CD4-positive, CD25-positive, alpha-beta regulatory T cell (primary cell): ENCODE results near the gene CRY1. TPM values are rescaled to one million over a fixed set of nuclear protein-coding genes. Genes with fewer than 3 reads are reported as not detected.
"Not testable (repeated sequence)": the region's sequence is repeated elsewhere in the genome, so short reads cannot be mapped to it uniquely, and the experiment has no call there.

Experiments
- ATAC-seq, 2 donors: fragments of 150-1000 bp; cut with Tn5 transposase; one replicate each; pipeline ENCODE4 v1.10.0; 2021; ENCODE audit warnings: low read depth in 2 of 2, moderate number of reproducible peaks in 2 of 2, moderate library complexity in 1 of 2
- DNase-seq, 3 donors: peaks; one replicate each; pipeline versions ENCODE4 v3.0.0 to v3.0.0-alpha.2; 2012 to 2022; ENCODE audit warnings: mixed read lengths in 1 of 3
- H3K27ac ChIP-seq: one replicate; pipeline ENCODE4 v1.7.0; 2013; ENCODE audit warnings: mild to moderate bottlenecking, low read length; ENCODE audit not compliant: insufficient read depth, poor library complexity, severe bottlenecking
- H3K27me3 ChIP-seq: one replicate; pipeline ENCODE4 v1.7.0; 2013; ENCODE audit warnings: low read length; ENCODE audit not compliant: control insufficient read depth, insufficient read depth
- H3K36me3 ChIP-seq: one replicate; pipeline ENCODE4 v1.7.0; 2013; ENCODE audit warnings: mild to moderate bottlenecking, low read length, moderate library complexity; ENCODE audit not compliant: control insufficient read depth, insufficient read depth
- H3K4me1 ChIP-seq: 2 replicates; pipeline ENCODE4 v1.7.0; 2013; ENCODE audit warnings: mild to moderate bottlenecking, low read length; ENCODE audit not compliant: insufficient read depth, control insufficient read depth, poor library complexity, severe bottlenecking
- H3K4me3 ChIP-seq: one replicate; pipeline ENCODE4 v1.7.0; 2013; ENCODE audit warnings: low read depth, mild to moderate bottlenecking, low read length, moderate library complexity
- H3K9me3 ChIP-seq, 2 experiments: 1 replicate in 1 of 2; 2 replicates in 1 of 2; pipeline ENCODE4 v1.7.0; 2013; ENCODE audit warnings: low read length in 2 of 2, mild to moderate bottlenecking in 1 of 2, moderate library complexity in 1 of 2; ENCODE audit not compliant: control insufficient read depth in 2 of 2
- H3K27ac Mint-ChIP-seq, 3 donors: one replicate each; pipeline ENCODE4 v1.8.0; 2020 to 2022; ENCODE audit warnings: mild to moderate bottlenecking in 3 of 3, mixed read lengths in 3 of 3, moderate library complexity in 2 of 3
- H3K27me3 Mint-ChIP-seq: one replicate; pipeline ENCODE4 v1.8.0; 2022; ENCODE audit warnings: mild to moderate bottlenecking, mixed read lengths
- H3K36me3 Mint-ChIP-seq: one replicate; pipeline ENCODE4 v1.8.0; 2020; ENCODE audit warnings: mixed read lengths
- H3K4me1 Mint-ChIP-seq, 4 donors: one replicate each; pipeline ENCODE4 v1.8.0; 2020 to 2022; ENCODE audit warnings: mixed read lengths in 4 of 4, mild to moderate bottlenecking in 1 of 4
- H3K4me3 Mint-ChIP-seq, 4 donors: one replicate each; pipeline ENCODE4 v1.8.0; 2020 to 2022; ENCODE audit warnings: mild to moderate bottlenecking in 4 of 4, mixed read lengths in 4 of 4, moderate library complexity in 3 of 4
- H3K9me3 Mint-ChIP-seq, 7 donors: one replicate each; pipeline ENCODE4 v1.8.0; 2020 to 2022; ENCODE audit warnings: mixed read lengths in 7 of 7, mild to moderate bottlenecking in 3 of 7, moderate library complexity in 2 of 7
- polyA plus RNA-seq, 4 donors: library from polyadenylated mRNA; unstranded; fragments of 300-500 nt; fragmentation: Illumina TruSeq; gene quantifications; one replicate each; pipeline ENCODE4 v1.2.3, GENCODE V29; 2021
- total RNA-seq: library from RNA; stranded (reverse); gene quantifications from one replicate; pipeline ENCODE4 v1.2.3, GENCODE V29; 2022

CRY1 gene
- total and polyA plus RNA-seq, 5 donors from 2014 or later: 26.7 to 91.1 (median 31.4) TPM

DNA sequence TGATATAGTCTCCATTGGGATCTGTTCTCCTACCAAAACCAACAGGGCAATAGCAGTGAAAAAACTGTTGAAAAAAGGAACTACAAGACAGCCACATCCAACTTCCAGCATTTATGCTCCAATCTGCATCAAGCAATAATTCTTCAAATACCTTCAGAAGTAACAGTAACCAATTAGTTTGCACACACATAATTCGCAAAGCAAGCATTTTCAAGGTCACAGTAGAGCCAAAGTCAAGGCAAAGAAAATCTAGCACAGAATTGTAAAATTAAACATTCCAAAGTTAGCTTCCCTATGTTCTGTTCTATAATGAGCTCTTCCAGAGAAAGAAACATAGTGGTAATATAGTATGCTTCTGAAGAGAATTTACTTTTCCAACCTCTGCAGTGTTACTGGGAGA lies 95.4 kb downstream of the CRY1 start:
- Histone ChIP-seq H3K27ac (no peak overlapping the region), H3K4me3 (no peak overlapping the region), H3K4me1 (no peaks in the 10 kb centered on the region), H3K9me3 (no peaks in the 10 kb centered on the region), H3K27me3 (no peaks in the 10 kb centered on the region), H3K36me3 (peaks cover 16% of the 10 kb centered on the region)
- no peak overlapping the region for H3K4me3 Mint-ChIP-seq
- H3K36me3 Mint-ChIP-seq: peaks cover 47% of the 10 kb centered on the region
- H3K9me3 Mint-ChIP-seq: peaks cover 0 to 1% (median 0%) of the 10 kb centered on the region in 7 donors
- peak overlapping the region in 1 of 3 donors; percentile 34 for H3K27ac Mint-ChIP-seq
- no peak for DNase-seq
- ATAC-seq: no peak
- no peaks in the 10 kb centered on the region for H3K4me1 Mint-ChIP-seq
- no peaks in the 10 kb centered on the region for H3K27me3 Mint-ChIP-seq

GRCh38 chr12:106996102-106996501 lies 97.2 kb downstream of the CRY1 start:
- H3K9me3 ChIP-seq, H3K4me3 ChIP-seq, ATAC-seq, H3K27me3 ChIP-seq, H3K9me3 Mint-ChIP-seq, H3K4me1 ChIP-seq, H3K27ac ChIP-seq, H3K4me1 Mint-ChIP-seq, H3K4me3 Mint-ChIP-seq, H3K27me3 Mint-ChIP-seq, DNase-seq, H3K27ac Mint-ChIP-seq: not testable (repeated sequence)
- peaks cover 35% of the 10 kb centered on the region for H3K36me3 Mint-ChIP-seq
- peaks cover 13% of the 10 kb centered on the region for H3K36me3 ChIP-seq

GRCh38 chr12:106994579-106995220 lies 98.6 kb downstream of the CRY1 start:
- DNase-seq (no peak), ATAC-seq (no peak)
- Mint-ChIP-seq H3K36me3 (peaks cover 29% of the 10 kb centered on the region), H3K27ac (peak overlapping the region in 1 of 3 donors; percentile 10), H3K4me1 (no peaks in the 10 kb centered on the region), H3K9me3 (peaks cover 0 to 1% (median 0%) of the 10 kb centered on the region in 7 donors), H3K4me3 (no peak overlapping the region), H3K27me3 (no peaks in the 10 kb centered on the region)
- Histone ChIP-seq H3K36me3 (peaks cover 13% of the 10 kb centered on the region), H3K27me3 (no peaks in the 10 kb centered on the region), H3K4me1 (no peaks in the 10 kb centered on the region), H3K4me3 (no peak overlapping the region), H3K27ac (no peak overlapping the region), H3K9me3 (no peaks in the 10 kb centered on the region)

- no peaks in the 10 kb centered on the region for H3K27me3 Mint-ChIP-seq
- H3K9me3 ChIP-seq: no peaks in the 10 kb centered on the region
- H3K27ac ChIP-seq: no peak overlapping the region
- H3K27ac Mint-ChIP-seq: peak overlapping the region in 2 of 3 donors; percentile 13 to 92
- peaks cover 15% of the 10 kb centered on the region for H3K36me3 Mint-ChIP-seq
- H3K4me1 ChIP-seq: peaks cover 15% of the 10 kb centered on the region
- peaks cover 1% of the 10 kb centered on the region for H3K36me3 ChIP-seq
- peaks cover 15 to 38% (median 34%) of the 10 kb centered on the region in 4 donors for H3K4me1 Mint-ChIP-seq
- H3K27me3 ChIP-seq: no peaks in the 10 kb centered on the region
- DNase-seq: no peak
- peaks cover 0 to 2% (median 0%) of the 10 kb centered on the region in 7 donors for H3K9me3 Mint-ChIP-seq
- H3K4me3 ChIP-seq: peak overlapping the region; percentile 94
- peak overlapping the region; percentile 94 to 96 (median 96) for H3K4me3 Mint-ChIP-seq
- no peak for ATAC-seq
Observed at GRCh38 chr12:106987846-106988245, 105.5 kb downstream of the CRY1 start.

DNA sequence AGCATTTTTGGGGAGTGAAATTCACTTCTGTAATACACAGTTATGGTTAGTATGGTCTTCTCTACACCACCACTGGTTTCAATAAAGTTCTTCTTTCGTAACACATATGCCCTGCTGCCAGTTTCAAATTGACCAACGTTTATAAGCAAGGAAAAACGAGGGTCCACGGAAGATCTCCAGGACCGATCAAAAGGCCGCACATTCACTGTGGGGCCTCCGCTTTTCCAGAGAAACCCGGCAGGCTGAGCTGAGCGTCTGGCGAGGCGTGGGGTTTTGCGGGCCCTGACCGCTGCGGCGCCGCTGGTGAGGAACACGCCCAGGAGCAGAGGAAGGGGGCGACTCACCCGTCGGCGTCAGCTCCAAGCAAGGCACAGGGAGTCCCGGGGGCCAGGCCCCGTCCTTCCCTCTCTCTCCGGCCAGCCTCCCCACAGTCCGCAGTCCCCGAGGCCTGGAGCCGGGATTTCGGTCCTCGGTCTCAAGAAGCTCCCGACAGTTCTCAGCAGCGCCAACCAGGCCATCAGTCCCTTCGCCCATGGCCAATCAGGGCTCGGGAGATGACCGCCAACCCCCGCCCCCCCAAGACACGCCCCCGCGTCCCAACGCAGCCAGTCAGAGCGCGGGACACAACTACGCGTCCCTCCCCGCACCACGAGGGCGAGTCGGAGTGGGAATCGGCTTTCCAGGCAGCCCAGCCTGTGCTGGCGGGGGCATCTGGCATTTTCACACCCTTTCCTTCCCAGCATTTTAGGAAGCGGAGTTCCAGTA lies 106.5 kb downstream of the CRY1 start, which contains the start of gene MTERF2:
Gene MTERF2, minus strand, starts transcription at position 522 of the 765 bp plus-strand sequence. CDS start 8,432 bp downstream, outside the sequence.
- Mint-ChIP-seq H3K4me1 (peaks cover 15 to 40% (median 37%) of the 10 kb centered on the region in 4 donors), H3K27ac (peak within 1 kb of the TSS; percentile 77 to 93 (median 92))
- H3K9me3 ChIP-seq: no peaks in the 10 kb centered on the region

GRCh38 chr12:106986135-106986534 lies 107.2 kb downstream of the CRY1 start:
- Mint-ChIP-seq H3K4me3 (peak overlapping the region; percentile 94 to 96 (median 96)), H3K4me1 (peaks cover 15 to 40% (median 38%) of the 10 kb centered on the region in 4 donors), H3K27ac (peak overlapping the region in 2 of 3 donors; percentile 92 to 93), H3K9me3 (peaks cover 0 to 2% (median 0%) of the 10 kb centered on the region in 7 donors), H3K36me3 (peaks cover 13% of the 10 kb centered on the region), H3K27me3 (no peaks in the 10 kb centered on the region)
- no peak for ATAC-seq
- peaks cover 15% of the 10 kb centered on the region for H3K4me1 ChIP-seq
- no peaks in the 10 kb centered on the region for H3K9me3 ChIP-seq
- H3K27me3 ChIP-seq: no peaks in the 10 kb centered on the region
- peak overlapping the region; percentile 94 for H3K4me3 ChIP-seq
- no peak for DNase-seq
- peak overlapping the region; percentile 53 for H3K27ac ChIP-seq
- no peaks in the 10 kb centered on the region for H3K36me3 ChIP-seq

More for the DNA sequence above, 106.5 kb downstream of the CRY1 start, which contains the start of gene MTERF2:
- peaks cover 15% of the 10 kb centered on the region for H3K4me1 ChIP-seq
- DNase-seq: peak; percentile 70 to 90 (median 80)
- no peaks in the 10 kb centered on the region for H3K27me3 ChIP-seq
- Mint-ChIP-seq H3K4me3 (peak within 1 kb of the TSS; percentile 94 to 96 (median 96)), H3K27me3 (no peaks in the 10 kb centered on the region), H3K9me3 (peaks cover 0 to 2% (median 0%) of the 10 kb centered on the region in 7 donors), H3K36me3 (peaks cover 13% of the 10 kb centered on the region)
- H3K4me3 ChIP-seq: peak within 1 kb of the TSS; percentile 94
- H3K36me3 ChIP-seq: no peaks in the 10 kb centered on the region
- peak; percentile 94 to 97 for ATAC-seq
- peak within 1 kb of the TSS; percentile 53 for H3K27ac ChIP-seq

DNA sequence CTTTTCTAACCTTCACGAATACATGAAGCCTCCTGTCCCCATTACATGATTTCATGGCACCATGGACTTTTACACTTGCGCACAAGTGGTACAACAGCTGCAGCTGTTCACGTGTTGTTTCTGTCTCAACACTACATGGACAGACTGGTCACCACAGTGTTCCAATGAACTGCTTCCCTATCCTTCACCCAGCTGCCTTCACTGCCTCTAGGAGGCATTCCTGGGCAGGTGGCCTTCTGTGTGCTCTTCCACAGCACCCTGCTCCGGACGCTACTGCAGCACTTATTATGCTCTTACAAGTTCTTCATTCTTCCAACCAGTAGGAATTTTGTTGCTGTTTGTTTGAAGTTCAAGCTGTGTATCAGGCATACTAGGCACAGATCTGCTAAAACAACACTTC lies 107.9 kb downstream of the CRY1 start:
- DNase-seq (no peak), ATAC-seq (no peak)
- Histone ChIP-seq H3K4me3 (no peak overlapping the region), H3K36me3 (no peaks in the 10 kb centered on the region), H3K27me3 (no peaks in the 10 kb centered on the region), H3K9me3 (no peaks in the 10 kb centered on the region), H3K27ac (no peak overlapping the region), H3K4me1 (peaks cover 15% of the 10 kb centered on the region)
- H3K27me3 Mint-ChIP-seq: no peaks in the 10 kb centered on the region
- peak overlapping the region in 3 of 4 donors; percentile 94 to 96 (median 96) for H3K4me3 Mint-ChIP-seq
- peaks cover 0 to 2% (median 0%) of the 10 kb centered on the region in 7 donors for H3K9me3 Mint-ChIP-seq
- H3K27ac Mint-ChIP-seq: peak overlapping the region in 2 of 3 donors; percentile 16 to 28
- peaks cover 13% of the 10 kb centered on the region for H3K36me3 Mint-ChIP-seq
- peaks cover 15 to 40% (median 38%) of the 10 kb centered on the region in 4 donors for H3K4me1 Mint-ChIP-seq
